ENCODE data around the gene TMCC1.
A peak's percentile ranks its signal among the peaks of the same experiment; 100 is the strongest.
"Not testable (repeated sequence)": the region's sequence is repeated elsewhere in the genome, so short reads cannot be mapped to it uniquely, and the experiment has no call there.

Gene TMCC1

DNA sequence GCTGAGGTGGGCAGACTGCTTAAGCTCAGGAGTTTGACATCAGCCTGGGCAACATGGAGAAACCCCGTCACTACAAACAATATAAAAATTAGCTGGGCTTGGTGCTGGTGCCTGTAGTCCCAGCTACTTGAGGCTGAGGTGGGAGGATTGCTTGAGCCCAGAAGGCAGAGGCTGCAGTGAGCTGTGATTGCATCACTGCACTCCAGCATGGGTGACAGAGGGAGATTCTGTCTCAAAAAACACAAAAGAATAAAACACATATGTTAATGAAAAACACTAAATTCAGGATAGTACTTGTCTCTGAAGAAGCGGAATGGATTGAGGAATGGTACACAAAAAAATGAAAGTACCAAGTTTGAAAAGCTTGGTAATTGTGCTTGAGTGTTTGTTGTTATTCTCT is 159.1 kb downstream of the TMCC1 start:
- FAIRE-seq = no peak
- no peak for DNase-seq (ENCODE audit: low spot score)

DNA sequence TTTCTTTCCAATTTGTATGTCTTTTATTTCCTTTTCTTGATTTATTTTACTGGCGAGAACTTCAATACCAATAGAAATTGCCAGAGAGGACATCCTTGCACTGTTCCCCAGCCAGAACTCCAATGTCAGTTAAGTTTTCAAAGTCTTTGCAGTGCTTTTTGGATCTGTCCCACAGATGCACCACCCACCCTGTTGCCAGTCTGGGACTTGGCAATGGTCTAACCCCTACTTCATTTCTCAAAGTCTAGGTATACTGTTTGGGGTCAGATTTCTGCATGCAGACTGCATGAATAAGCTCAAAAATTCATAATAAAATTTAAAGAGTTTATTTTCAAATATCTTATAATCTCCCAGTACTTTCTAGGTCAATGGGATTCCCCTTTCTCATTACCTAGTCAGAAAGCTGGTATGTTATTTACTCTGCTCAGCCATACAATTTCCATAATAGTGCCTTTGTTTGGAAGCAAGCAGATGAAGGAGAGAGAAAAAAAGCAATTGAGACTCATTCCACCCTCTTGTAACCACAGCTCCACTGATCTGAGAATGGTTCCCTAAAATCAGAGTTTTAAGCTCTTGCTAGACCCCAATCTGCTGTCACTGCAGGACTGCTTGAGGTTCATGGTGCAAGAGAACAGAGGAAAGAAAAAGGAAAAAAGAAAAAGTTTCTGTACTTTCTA is 161.2 kb downstream of the TMCC1 start:
- no peak for FAIRE-seq
- DNase-seq (ENCODE audit: low spot score) = no peak

DNA sequence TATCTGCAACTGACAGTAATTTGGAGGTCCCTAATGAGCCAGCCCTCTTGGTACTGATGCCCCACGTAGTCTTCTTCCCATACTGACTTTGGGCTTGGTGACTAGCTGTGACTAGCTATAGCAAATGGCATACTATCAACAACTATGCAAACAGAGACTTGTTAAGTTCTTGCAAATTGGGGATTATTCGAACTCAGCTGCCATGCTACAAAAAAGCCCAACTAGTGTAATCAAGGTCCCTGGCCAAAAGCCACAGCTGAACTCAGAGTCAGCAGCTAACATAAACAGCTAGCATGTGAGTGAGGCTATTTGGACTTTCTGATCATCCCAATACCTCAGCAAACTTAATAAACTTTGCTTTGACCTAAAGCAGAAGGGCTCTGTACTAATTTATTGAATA is 165.8 kb downstream of the TMCC1 start:
- no peak for FAIRE-seq
- DNase-seq (ENCODE audit: low spot score) = no peak

DNA sequence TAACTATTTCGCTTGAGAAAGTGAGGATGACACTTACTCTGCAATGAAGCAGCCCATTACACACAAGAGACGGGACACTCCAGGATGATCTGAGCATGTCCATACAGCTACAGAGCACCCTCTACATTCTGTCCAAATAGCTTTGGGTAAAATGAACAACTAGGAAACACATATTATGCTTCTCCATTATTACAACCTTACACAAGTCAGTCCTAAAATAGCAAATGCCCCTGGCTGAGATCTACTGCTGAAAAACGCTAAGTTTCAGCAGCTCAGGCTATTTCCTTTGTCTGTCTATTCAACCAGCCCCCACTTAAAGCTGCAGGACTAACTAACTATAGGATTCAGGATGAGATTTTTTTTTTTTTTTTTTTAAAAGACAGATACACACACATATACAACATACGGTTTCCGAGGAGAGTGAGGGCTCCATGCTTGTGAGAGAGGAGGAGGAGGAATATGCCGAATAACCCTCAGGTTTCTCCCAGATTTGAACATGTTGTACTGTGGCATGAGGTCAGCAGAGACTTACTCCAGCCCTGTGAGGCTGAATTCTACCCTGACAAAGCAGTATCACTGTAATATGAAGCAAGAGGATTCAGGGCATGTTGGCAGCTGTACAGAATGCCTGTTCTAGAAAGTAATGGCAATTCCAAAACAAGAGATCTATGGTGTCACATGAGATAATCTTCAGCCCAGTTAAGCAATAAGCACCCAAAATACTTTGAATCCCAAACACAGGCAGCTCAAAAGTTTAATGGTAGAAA is 169.8 kb downstream of the TMCC1 start:
- no peak for FAIRE-seq

DNA sequence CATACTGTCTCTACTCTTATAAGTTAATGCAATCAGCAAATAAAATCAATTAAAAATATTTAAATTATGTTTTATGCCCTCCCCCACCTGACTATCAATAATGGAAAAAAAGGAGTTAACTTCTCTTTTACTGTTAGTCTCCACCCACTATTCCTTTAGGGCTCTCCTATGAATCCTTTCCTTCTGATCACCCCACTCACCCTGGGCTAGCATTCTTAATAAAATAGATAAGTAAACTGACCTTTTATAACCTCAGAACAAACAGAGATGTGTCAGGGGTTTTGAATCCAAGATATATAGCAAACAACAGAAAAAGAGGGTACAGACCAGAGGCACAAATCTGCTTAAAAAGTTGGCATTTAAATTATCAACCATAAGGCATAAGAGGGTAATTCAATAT is 171.0 kb downstream of the TMCC1 start:
- no peak for FAIRE-seq

More for the DNA sequence above, 169.8 kb downstream of the TMCC1 start:
- DNase-seq (ENCODE audit: low spot score) = no peak

DNA sequence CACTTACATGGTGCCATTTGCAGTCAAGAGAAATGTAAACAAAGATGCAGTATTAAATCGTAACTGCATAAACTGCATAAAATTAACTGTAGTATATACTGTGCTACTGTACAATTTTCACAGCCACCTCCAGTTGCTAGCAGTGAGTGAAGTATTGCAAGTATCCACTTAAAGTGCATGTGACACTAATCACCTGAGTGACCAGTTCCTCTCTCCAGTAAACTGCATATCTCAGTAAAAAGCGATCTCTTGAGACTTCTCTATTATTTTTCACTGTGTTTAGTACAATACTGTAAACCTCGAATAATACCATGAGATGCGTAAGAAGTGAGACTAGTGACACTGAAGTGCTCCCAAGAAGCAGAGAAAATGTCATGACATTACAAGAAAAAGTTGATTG is 175.3 kb downstream of the TMCC1 start:
- DNase-seq (ENCODE audit: low spot score) (no peak), FAIRE-seq (no peak)

More for the DNA sequence above, 171.0 kb downstream of the TMCC1 start:
- DNase-seq (ENCODE audit: low spot score) = no peak

DNA sequence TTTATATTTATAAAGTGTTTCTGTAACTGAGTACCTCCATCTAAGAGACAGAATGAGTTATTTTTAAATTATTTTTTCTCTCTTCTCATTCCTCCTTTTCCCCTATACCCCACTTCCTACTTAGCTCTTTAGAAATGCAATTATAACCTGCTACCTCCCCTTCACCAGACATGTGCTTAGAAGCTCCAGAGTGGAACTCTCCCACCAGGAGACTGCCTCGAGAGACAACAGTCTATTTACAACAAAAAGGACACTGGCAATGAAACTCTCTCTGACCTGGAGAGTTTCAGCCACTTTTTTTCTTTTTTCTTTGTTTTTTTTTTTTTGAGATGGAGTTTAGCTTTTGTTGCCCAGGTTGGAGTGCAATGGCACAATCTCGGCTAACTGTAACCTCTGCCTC is 177.7 kb downstream of the TMCC1 start:
- FAIRE-seq (no peak), DNase-seq (ENCODE audit: low spot score) (no peak)

DNA sequence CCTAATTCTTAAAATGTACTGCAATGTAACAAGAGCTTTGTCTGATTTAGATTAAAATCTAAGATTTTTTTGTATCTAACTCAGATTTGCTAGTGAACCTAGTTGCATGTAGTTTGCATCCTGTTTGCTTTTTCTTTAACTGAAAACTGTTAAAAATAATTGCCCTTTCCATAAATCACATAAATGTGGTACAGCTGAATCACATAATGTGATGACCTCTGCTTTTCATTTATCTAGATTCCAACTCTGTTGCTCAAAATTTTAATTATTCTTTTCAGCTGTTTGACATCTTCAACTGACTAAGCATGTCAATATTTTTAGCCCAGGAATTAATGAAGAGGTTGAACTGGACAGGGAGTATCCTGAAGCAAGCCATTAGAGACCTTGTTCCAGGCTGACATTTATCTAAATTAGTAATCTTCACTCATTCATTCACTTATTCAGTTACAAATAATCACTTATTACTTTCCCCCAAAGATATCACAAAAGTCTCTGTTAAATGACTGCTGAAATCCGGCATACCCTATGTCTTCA is 185.1 kb downstream of the TMCC1 start:
- no peak for DNase-seq (ENCODE audit: low spot score)
- no peak for FAIRE-seq

DNA sequence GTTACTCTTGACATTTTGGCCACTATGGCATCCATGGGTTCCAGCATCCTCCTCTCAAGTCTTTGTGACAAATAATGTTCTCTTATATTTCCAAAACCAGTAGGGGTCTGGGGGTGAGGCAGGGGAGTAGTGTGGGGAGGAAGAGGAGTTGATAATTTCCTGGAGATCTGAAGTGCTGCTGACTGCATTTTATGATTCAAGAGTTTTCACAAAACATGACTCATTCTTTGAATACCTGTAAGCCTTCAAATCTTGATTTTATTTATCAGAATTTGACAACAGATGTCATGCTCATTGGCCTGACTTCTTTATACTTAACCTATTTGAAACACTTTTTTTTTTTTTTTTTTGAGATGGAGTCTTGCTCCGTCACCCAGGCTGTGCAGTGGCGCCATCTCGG is 188.2 kb downstream of the TMCC1 start:
- DNase-seq (ENCODE audit: low spot score) (no peak), FAIRE-seq (no peak)

DNA sequence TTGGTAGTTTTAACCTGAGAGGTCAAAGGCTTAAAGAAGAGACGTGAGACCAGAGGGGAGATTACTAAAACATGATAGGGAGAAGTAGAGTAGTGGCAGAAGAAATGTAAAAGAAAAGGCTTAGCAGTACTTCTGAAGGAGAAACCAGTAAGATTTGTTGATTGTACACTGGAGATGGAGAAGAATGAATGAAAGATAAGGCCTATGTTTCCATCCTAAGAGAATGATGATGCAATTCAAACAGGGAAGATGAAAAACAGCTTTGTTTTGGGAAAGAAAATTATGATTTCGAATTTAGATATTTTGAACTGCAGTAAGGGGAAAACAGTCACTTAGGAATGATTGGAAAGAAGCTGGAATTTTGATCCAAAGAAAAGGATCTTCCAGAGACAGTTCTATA is 189.6 kb downstream of the TMCC1 start:
- no peak for DNase-seq (ENCODE audit: low spot score)
- no peak for FAIRE-seq

DNA sequence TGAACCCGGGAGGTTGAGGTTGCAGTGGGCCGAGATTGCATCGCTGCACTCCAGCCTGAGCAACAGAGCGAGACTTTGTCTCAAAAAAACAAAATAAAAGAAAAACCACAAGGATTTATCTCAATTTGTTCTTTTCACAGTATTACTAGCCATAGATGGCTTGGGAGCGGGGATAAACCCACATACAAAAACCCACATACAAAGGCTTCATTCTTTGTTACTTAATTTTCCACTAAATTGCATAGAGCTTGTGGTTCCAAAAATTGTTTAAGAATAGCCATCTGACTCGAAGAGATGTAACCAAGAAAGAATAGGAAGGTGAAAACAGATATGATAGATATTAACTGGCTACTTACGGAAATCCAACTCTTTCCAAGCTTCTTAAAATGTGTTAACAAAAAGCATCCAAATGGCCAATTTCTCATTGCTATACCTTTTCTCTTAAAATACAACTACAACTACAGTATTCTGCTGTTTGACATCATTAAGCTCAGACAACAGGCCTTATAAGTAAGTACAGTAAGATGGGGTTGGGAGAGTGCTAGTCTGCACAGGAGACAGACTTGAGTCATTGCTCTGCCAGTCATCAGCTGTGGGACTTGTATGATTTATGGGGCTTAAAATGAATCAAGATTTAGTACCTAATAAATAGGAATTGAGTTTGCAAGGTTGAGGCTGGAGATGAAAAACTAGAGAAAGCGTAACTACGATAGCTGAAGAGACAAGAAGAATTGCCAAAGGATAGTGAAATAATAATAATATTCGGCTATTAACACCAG is 190.4 kb downstream of the TMCC1 start:
- DNase-seq (ENCODE audit: low spot score) (no peak), FAIRE-seq (no peak)

DNA sequence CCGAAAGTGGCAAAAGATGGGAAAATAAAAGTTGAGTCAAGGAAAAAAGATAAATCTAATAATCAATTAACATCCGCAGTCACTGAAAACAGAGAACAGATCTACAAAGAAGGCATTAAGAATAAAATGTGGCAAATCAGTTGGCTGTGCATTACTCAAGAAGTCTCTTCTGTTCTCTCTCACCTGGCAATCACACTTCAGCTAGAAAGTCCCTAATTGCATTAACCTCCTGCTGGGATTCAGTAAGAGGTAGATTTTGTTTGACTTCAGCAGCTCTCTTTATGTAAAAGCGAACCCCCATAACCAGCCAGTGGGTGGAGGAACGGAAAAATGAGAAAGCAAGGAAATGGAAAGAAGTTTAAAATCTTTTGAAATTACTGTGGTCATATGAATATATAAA is 192.3 kb downstream of the TMCC1 start:
- DNase-seq (ENCODE audit: low spot score) = no peak
- no peak for FAIRE-seq

DNA sequence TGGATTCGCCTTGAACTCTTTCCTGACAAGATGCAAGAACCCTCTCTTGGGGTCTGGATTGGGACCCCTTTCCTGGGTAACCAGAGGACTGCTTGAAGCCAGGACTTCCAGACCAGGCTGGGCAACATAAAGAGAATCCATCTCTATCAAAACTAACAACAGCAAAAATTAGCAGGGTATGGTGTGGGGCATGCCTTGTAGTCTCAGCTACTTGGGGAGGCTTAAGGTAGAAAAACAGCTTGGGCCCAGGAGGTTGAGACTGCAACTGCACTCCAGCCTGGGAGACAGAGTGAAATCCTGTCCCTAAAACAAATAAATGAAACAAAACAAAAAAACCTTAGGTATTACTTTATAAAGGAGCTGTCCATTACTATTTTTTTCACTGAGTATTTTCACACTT is 193.9 kb downstream of the TMCC1 start:
- FAIRE-seq = no peak
- no peak for DNase-seq (ENCODE audit: low spot score)

DNA sequence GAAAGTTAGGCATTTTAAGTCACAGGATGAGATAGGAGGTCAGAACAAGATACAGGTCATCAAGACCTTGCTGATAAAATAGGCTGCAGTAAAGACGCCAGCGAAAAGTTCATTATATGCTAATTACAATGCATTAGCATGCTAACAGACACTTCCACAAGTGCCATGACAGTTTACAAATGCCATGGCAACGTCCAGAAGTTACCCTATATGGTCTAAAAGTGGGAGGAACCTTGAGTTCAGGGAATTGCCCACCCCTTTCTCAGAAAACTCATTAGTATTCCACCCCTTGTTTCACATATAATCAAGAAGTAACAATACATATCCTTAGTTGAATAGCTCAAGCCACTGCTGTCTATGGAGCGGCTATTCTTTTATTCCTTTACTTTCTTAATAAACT is 194.3 kb downstream of the TMCC1 start:
- no peak for FAIRE-seq
- DNase-seq (ENCODE audit: low spot score) = no peak

DNA sequence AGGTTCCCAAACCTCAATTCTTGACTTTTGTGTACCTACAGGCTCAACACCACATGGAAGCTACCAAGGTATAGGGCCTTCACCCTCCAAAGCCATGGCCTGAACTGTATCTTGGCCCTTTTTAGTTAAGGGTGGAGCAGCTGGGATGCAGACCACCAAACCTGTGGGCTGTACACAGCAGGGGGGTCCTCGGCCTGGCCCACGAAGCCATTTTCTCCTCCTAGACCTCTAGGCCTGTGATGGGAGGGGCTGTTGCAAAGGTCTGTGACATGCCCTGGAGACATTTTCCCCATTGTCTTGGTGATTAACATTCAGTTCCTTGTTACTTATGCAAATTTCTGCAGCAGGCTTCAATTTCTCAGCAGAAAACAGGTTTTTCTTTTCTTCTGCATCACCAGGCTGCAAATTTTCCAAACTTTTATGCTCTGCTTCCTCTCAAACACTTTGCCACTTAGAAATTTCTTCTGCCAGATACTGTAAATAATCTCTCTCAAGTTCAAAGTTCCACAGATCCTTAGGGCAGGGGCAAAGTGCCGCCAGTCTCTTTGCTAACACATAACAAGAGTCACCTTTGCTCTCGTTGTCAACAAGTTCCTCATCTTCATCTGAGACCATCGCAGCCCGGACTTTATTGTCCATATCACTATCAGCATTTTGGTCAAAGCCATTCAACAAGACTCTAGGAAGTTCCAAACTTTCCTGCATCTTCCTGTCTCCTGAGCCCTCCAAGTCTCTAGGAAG is 196.1 kb downstream of the TMCC1 start:
- DNase-seq (ENCODE audit: low spot score) (no peak), FAIRE-seq (no peak)

DNA sequence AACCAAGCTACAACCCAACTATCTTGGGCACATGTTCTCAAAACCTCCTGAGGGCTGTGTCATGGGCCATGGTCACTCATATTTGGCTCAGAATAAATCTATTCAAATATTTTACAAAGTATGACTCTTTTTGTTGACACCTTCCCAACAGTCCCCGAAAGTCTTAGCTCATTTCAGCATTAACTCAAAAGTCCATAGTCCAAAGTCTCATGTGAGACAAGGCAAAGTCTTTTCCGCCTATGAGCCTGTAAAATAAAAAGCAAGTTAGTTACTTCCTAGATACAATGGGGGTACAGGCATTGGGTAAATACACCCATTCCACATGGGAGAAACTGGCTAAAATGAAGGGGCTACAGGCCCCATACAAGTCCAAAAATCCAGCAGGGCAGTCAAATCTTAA is 197.1 kb downstream of the TMCC1 start:
- not testable (repeated sequence) for FAIRE-seq; DNase-seq (ENCODE audit: low spot score)

DNA sequence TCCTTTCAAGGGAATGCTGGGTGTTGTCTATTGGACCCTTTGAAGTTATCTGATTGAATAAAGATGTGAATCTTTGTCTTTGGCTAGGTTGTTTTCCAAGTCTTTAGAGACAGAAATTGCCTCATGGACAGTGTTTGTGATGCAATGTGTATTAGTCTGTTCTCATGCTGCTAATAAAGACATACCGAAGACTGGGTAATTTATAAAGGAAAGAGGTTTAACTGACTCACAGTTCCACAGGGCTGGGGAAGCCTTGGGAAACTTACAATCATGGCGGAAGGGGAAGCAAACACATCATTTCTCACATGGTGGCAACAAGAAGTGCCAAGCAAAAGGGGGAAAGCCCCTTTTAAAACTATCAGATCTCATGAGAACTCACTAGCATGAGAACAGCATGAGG is 198.3 kb downstream of the TMCC1 start:
- no peak for FAIRE-seq
- no peak for DNase-seq (ENCODE audit: low spot score)

DNA sequence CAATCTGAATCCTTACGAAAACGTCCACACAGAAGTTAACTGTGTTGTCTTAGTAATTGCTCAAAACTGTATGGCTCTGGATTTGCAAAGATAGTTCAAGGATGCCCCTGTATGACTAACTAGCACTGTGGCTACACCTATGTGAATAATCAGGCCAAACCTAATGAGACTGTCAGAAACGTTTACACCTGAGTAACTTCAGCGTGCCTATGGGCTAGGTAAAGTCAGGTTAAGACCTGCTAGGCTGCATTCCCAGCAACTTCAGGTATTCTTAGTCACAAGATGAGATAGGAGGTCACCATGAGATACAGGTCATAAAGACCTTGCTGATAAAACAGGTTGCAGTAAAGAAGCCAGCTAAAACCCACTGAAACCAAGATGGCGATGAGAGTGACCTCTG is 199.3 kb downstream of the TMCC1 start:
- no peak for FAIRE-seq
- DNase-seq (ENCODE audit: low spot score) = no peak

DNA sequence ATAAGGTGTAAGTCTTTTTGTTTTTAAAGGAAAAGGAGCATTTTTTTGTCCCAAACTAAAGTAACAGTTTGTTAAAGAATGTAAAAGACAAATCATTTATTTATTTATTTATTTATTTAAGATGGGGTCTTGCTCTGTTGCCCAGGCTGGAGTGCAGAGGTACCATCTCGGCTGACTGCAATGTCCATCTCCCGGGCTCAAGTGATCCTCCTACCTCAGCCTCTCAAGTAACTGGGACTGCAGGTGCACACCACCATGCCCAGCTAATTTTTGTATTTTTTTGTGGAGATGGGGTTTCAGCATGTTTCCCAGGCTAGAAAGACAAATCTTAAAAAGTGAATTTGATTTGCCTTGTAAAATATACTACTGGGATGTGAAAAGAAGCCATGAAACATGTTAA is 200.8 kb downstream of the TMCC1 start:
- no peak for DNase-seq (ENCODE audit: low spot score)
- FAIRE-seq = no peak

DNA sequence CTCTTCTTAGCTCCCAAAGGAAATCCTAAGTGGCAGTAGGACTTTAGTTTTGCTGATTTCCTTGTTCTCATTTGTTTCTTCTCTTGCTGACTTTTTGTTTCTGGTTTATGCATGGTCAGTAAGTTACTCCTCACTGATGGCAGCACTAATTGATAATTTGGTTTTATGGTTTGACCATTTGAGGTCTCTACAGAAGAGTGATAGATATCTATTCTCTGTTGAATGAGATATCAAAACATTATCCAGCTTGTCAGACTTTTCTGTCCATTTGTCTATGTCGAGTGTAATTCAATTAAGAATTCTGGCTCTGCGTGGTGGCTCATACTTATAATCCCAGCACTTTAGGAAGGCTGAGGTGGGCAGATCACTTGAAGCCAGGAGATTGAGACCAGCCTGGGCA is 202.5 kb downstream of the TMCC1 start:
- FAIRE-seq (no peak), DNase-seq (ENCODE audit: low spot score) (no peak)

DNA sequence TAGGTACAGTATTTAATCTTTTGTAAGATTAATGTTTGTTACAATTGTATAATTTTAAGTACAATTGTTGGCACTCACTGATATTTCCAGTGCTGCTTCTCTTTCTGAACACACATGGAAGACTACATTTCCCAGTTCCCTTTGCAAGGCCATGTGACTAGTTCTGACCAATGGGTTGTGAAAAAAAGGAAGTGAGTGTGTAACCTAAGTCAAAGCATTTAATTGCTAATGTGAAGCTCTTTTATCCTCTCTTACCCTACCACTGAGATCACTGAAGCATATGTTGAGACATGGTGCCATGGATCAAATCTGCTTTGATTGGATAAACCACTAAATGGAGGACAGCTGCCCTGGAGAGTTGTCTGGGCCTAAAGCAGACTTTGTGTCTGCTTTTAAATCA is 203.1 kb downstream of the TMCC1 start:
- FAIRE-seq = peak; percentile 67
- peak; percentile 46 for DNase-seq (ENCODE audit: low spot score)
